MM.1S (cell line): ENCODE data around the gene ZNF219.

Source experiments
- DNase-seq: peaks from one replicate; pipeline ENCODE4 v3.0.0-alpha.2; 2015
- H2AFZ ChIP-seq: fragments of 300-600 bp; sonication (generic); 2 replicates; pipeline ENCODE4 v1.6.0; 2016; ENCODE audit warnings: antibody characterized with exemption, low read length
- H3F3A ChIP-seq: fragments of 300-600 bp; sonication (generic); 2 replicates; pipeline ENCODE4 v1.6.1; 2016; ENCODE audit warnings: mild to moderate bottlenecking, antibody characterized with exemption, low read length, moderate library complexity, mixed read lengths; ENCODE audit not compliant: insufficient read depth
- H3K27ac ChIP-seq: fragments of 300-600 bp; sonication (generic); 2 replicates; pipeline ENCODE4 v1.5.1; 2016; ENCODE audit warnings: mild to moderate bottlenecking, low read length
- H3K27me3 ChIP-seq: fragments of 300-600 bp; sonication (generic); replicated peaks from 2 replicates; pipeline ENCODE4 v1.6.0; 2016; ENCODE audit warnings: low read length; ENCODE audit not compliant: insufficient read depth
- H3K36me3 ChIP-seq: fragments of 300-600 bp; sonication (generic); replicated peaks from 2 replicates; pipeline ENCODE4 v1.6.1; 2016; ENCODE audit warnings: mild to moderate bottlenecking, low read length, mixed read lengths; ENCODE audit not compliant: insufficient read depth
- H3K4me1 ChIP-seq: fragments of 300-600 bp; sonication (generic); 2 replicates; pipeline ENCODE4 v1.6.1; 2016; ENCODE audit warnings: low read length, mixed read lengths
- H3K4me2 ChIP-seq: fragments of 300-600 bp; sonication (generic); 2 replicates; pipeline ENCODE4 v1.6.0; 2016; ENCODE audit warnings: low read depth, low read length
- H3K4me3 ChIP-seq: fragments of 300-600 bp; sonication (generic); 2 replicates; pipeline ENCODE4 v1.5.1; 2016; ENCODE audit warnings: low read length, mixed read lengths
- H3K79me2 ChIP-seq: fragments of 300-600 bp; sonication (generic); 2 replicates; pipeline ENCODE4 v1.6.1; 2016; ENCODE audit warnings: mixed run types, low read length, mixed read lengths
- H3K9ac ChIP-seq: fragments of 300-600 bp; sonication (generic); 2 replicates; pipeline ENCODE4 v1.6.1; 2016; ENCODE audit warnings: low read length, mixed read lengths
- H3K9me2 ChIP-seq: fragments of 300-600 bp; sonication (generic); replicated peaks from 2 replicates; pipeline ENCODE4 v1.6.1; 2016; ENCODE audit warnings: mild to moderate bottlenecking, low read length, mixed read lengths; ENCODE audit not compliant: insufficient read depth
- H3K9me3 ChIP-seq: fragments of 300-600 bp; sonication (generic); replicated peaks from 2 replicates; pipeline ENCODE4 v1.6.1; 2016; ENCODE audit warnings: mild to moderate bottlenecking, low read length, mixed read lengths; ENCODE audit not compliant: insufficient read depth
- H4K20me1 ChIP-seq: fragments of 300-600 bp; sonication (generic); 2 replicates; pipeline ENCODE4 v1.6.1; 2016; ENCODE audit warnings: mild to moderate bottlenecking, low read length, moderate library complexity, mixed read lengths; ENCODE audit not compliant: insufficient read depth
- CTCF ChIP-seq: fragments of 300-600 bp; sonication (generic); IDR thresholded peaks from 2 replicates; pipeline ENCODE4 v1.5.1; 2016; ENCODE audit warnings: antibody characterized with exemption, low read length, mixed read lengths
- EZH2 ChIP-seq: fragments of 300-600 bp; sonication (generic); optimal IDR thresholded peaks from 2 replicates; pipeline ENCODE3; 2017; ENCODE audit warnings: low read depth, mild to moderate bottlenecking, antibody characterized with exemption, low read length, mixed read lengths
- EZH2phosphoT487 ChIP-seq: fragments of 300-600 bp; sonication (generic); IDR thresholded peaks from 2 replicates; pipeline ENCODE4 v1.6.1; 2018; ENCODE audit warnings: antibody characterized with exemption, low read length

Gene ZNF219

GRCh38 chr14:21105095-21105494 lies 6.6 kb upstream of the ZNF219 start:
- DNase-seq = no peak
- H2AFZ ChIP-seq = no peak overlapping the region
- no peak for TF ChIP-seq CTCF
- TF ChIP-seq EZH2 = no peak
- TF ChIP-seq EZH2phosphoT487 = no peak
- no peak overlapping the region for H3K4me3 ChIP-seq
- H3K9ac ChIP-seq = peak overlapping the region; percentile 97; the same call in 1 of the 2 replicates
- H3K4me1 ChIP-seq = peaks cover 41% of the 10 kb centered on the region
- H3K9me3 ChIP-seq = no peaks in the 10 kb centered on the region
- no peaks in the 10 kb centered on the region for H3K9me2 ChIP-seq
- H3K27me3 ChIP-seq = no peaks in the 10 kb centered on the region
- H3K4me2 ChIP-seq = peak overlapping the region; percentile 89
- H4K20me1 ChIP-seq = no peaks in the 10 kb centered on the region
- H3K27ac ChIP-seq = peak overlapping the region; percentile 95; the same call in 1 of the 2 replicates
- peaks cover 18% of the 10 kb centered on the region for H3F3A ChIP-seq
- H3K79me2 ChIP-seq = no peaks in the 10 kb centered on the region
- no peaks in the 10 kb centered on the region for H3K36me3 ChIP-seq

DNA sequence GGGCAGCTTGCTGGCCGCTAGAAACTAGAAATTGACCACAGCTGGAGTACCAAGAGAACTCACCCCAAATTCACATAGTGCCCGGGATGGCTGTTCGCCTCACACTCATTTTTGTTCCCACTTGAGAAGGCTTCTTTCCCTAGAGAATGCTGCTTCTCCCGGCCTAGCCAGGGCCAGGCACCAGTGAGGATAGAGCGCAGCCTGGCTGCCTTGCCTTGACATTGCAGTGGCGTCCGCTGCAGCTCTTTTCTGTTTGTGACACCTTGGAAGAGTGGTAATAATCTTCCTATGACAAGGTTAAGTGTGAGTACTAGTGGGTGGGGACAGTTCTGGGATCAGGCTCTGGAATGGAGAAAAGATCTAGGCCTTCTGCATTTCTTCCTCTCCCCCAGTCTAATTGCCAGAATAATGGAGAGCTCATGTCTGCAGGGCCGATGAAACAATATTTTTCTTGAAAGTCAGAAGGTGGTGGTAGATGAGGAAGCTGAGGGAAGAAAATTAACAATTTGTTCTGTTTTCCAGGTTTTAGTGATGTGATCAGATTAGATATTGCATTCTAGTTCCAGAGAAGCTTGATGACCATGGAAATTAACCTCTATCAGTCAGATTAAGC lies 6.1 kb upstream of the ZNF219 start:
- peak overlapping the region; percentile 97 for H3K9ac ChIP-seq
- H3K4me1 ChIP-seq = peaks cover 38% of the 10 kb centered on the region
- no peaks in the 10 kb centered on the region for H3K27me3 ChIP-seq
- peak; percentile 73 for TF ChIP-seq CTCF
- no peak for TF ChIP-seq EZH2
- H3K36me3 ChIP-seq = no peaks in the 10 kb centered on the region
- H3K4me2 ChIP-seq = peak overlapping the region; percentile 89
- H3K27ac ChIP-seq = peak overlapping the region; percentile 95
- peak; percentile 65 for DNase-seq
- H3K79me2 ChIP-seq = no peaks in the 10 kb centered on the region
- no peaks in the 10 kb centered on the region for H3K9me2 ChIP-seq
- H4K20me1 ChIP-seq = no peaks in the 10 kb centered on the region
- H3F3A ChIP-seq = peaks cover 16% of the 10 kb centered on the region
- H3K4me3 ChIP-seq = peak overlapping the region; percentile 76
- 0 out of 2 replicates have a peak overlapping the region, but pooled peaks have one; percentile 61 for H2AFZ ChIP-seq
- no peaks in the 10 kb centered on the region for H3K9me3 ChIP-seq

DNA sequence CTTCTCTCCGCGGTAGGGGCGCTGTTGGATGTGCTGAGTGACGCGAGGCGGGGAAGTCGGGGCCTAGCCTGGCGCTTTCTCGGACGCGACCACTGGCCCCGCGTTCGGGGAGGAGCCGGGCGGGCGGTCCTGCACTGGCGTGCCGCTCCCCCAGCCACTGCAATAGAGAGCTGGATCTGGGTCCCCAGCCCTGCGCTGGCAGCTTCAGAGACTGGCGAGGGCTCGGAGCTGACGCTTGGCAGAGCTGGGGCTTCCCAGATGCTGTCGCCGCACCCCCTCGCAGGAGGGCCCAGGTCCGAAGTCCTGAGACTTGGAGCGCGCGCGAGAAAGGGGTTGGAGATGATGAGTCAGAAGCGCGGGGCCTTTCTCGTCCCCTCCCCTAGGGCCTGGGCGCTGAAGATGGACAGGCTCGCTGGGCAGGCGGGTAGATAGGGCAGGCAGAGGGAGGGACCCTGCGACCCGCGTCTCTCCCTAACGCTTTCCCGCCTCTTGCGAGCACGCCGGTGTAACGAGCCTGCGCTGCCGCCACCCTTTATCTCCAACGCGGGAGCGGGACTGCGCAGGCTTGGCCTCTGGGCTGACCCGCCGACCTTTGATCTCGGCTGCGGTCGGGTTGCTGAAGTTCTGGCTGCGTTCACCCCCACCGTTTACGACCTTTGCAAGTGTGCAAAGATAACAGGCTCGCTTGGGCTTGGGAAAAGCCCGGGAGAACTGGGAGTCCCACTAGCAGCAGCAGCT lies 5.4 kb upstream of the ZNF219 start:
- TF ChIP-seq CTCF (peak; percentile 53), EZH2 (no peak)
- Histone ChIP-seq H3K36me3 (no peaks in the 10 kb centered on the region), H3K79me2 (no peaks in the 10 kb centered on the region), H3K4me3 (peak overlapping the region; percentile 76), H4K20me1 (no peaks in the 10 kb centered on the region), H2AFZ (peak overlapping the region; percentile 61), H3K27ac (peak overlapping the region; percentile 95), H3K9ac (peak overlapping the region; percentile 97), H3K9me2 (no peaks in the 10 kb centered on the region), H3K4me2 (peak overlapping the region; percentile 89), H3F3A (peaks cover 10% of the 10 kb centered on the region), H3K4me1 (peaks cover 37% of the 10 kb centered on the region), H3K27me3 (no peaks in the 10 kb centered on the region), H3K9me3 (no peaks in the 10 kb centered on the region)
- DNase-seq = peak; percentile 89
